GM13976 (cell line): ENCODE results near the gene SLC19A1.
"Not testable (repeated sequence)": the region's sequence is repeated elsewhere in the genome, so short reads cannot be mapped to it uniquely, and the experiment has no call there.

Experiments
- DNase-seq: peaks from one replicate; pipeline ENCODE4 v3.0.0; 2012; ENCODE audit warnings: low spot score
- CTCF ChIP-seq: IDR thresholded peaks from 2 replicates; pipeline ENCODE4 v1.5.1; 2012; ENCODE audit warnings: borderline replicate concordance, mild to moderate bottlenecking; ENCODE audit not compliant: insufficient read depth; ENCODE audit errors: extremely low read depth, missing control alignments, control extremely low read depth
- in situ Hi-C: fragments of 300-500 bp; cut with MboI; formaldehyde crosslinking; loops from one replicate; pipeline ENCODE4 v1.12.0; 2022; ENCODE audit warnings: low sequenced_read_pairs, mixed read lengths, inconsistent platforms; ENCODE audit not compliant: unreplicated experiment

SLC19A1 gene

DNA sequence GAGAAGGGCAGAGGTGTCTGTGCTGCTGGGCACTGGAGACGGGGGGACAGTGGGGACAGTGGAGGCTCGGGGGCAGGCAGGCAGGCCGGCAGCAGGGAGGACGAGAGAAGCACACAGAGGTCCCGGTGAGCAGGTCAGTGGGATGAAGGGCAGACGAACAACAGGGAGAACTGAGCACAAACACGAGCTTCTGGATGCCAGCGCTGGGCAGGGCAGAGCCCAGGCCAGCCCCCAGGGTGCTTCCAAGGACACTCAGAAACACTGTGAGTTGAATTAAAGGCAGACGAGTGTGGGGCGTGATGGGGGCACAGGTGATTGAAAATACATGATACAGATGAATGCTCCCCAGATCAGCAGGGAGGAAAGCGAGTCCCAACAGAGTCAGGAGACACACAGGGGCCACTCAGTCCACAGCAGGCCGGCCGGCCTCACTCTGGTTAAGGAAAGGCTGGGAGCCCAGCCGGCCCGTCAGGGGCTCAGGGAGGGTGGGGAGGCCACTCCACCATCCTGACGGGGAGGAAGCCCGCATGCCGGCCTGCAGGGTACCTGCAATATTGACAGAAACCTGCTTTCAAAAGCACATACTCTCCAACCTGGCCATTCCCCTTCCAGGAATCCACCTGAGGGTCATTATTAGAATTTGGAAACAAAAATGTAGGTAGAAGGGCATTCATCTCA lies 14.1 kb downstream of the SLC19A1 start:
- in situ Hi-C loops = no loop called here
- DNase-seq = no peak
- no peak for TF ChIP-seq CTCF

- in situ Hi-C loops, DNase-seq: not testable (repeated sequence)
Measured at GRCh38 chr21:45527151-45527999, 14.9 kb downstream of the SLC19A1 start.

- in situ Hi-C loops = no loop called here
- TF ChIP-seq CTCF = no peak
- DNase-seq = no peak
Measured at GRCh38 chr21:45525910-45526306, 16.3 kb downstream of the SLC19A1 start.

DNA sequence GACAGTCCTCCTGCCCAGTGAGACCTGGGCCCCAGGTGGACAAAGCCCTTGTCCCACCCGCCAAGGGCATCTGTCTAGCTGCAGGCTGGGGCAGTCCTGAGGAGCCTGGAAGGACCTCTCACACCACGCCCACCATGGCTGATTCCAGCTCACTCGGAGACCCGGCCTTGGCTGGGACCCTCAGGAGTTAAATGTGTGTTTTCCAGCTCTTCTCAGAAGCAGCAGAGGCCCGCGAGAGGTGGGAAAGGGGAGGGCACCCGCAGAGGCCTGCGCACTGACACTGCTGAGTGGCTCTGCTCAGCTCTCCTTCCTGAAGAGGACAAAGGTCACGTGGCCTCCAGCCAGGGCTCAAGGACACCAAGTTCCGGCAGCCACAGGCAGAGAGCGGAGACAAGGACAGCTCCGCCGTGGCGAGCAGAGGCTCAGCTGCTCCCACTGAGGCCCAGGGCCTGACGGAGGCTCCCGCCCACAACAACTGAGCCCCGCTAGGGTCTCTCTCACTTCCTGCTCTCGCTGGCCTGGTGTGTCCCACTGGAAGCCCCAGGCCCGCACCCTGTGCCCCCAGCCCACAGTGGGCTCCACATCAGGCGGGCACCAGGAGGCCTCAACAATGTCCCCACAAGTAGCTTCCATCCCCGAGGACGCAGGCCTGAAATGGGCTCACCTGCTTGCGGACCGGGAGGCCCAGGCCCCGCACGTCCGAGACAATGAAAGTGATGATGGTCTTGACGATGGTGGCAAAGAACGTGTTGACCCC lies 16.9 kb downstream of the SLC19A1 start:
- in situ Hi-C loops = no loop called here
- no peak for DNase-seq
- TF ChIP-seq CTCF = no peak

DNA sequence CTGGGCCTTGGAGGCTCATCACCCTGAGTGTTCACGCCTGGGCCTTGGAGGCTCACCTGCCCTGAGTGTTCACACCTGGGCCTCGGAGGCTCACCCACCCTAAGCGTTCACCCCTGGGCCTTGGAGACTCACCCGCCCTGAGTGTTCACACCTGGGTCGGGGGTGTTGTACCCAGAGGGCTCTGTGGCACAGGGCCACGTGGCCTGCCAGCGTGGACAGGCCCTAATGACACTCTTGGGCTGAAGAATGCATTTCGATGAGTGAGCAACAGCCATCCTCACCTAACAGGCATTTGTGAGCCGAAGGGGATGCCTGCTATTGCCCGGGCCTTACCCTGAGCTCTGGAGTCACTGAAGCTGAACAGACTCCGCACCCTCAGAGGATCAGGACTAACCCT lies 17.5 kb downstream of the SLC19A1 start:
- in situ Hi-C loops = no loop called here
- TF ChIP-seq CTCF = no peak

DNA sequence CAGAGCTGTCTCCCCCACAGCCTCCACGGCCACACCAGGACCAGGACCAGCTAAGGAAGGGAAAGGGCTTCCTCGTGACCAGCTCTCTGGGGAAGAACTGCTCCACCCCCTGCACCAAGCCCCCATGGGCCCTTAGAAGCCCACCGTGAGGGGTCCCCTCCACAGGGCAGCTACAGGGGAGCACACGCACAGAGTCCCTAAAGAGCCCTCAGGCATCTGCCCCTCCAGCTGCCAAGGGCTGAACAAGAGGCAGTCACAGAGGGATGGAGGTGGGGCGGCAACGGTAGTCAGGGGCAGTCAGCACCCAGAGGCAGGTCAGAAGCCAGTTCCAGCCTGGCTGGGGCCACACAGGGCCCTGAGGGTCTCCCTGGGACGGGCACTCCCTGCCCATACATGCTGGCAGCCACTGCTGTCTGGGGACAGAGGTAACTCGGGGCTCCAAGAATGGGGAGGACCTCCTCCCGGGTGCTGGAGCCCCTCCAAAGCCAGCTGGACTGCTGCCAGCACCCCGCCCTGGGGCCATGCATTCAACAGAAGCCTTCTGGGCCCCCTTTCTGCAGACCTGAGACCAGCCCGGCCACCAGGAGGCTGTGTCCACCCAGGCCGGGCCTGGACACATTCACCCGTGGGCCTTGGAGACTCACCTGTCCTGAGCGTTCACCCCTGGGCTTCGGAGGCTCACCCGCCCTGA lies 18.7 kb downstream of the SLC19A1 start:
- no peak for TF ChIP-seq CTCF
- in situ Hi-C loops = no loop called here
- no peak for DNase-seq

More for the DNA sequence above, 17.5 kb downstream of the SLC19A1 start:
- no peak for DNase-seq
